Stimulated activated CD8-positive, alpha-beta memory T cell treated with anti-CD3 and anti-CD28 coated beads, Interleukin-15, amount 100 ng/mL, for 4 hours (primary cell): ENCODE results near the gene ARHGEF2.
"Not testable (repeated sequence)": the region's sequence is repeated elsewhere in the genome, so short reads cannot be mapped to it uniquely, and the experiment has no call there.

ENCODE experiments used
- DNase-seq, 2 donors: peaks; one replicate each; pipeline ENCODE4 v3.0.0-alpha.2; 2020; ENCODE audit warnings: low read depth in 2 of 2

ARHGEF2 gene

GRCh38 chr1:155944444-155944799 is 33.9 kb downstream of the ARHGEF2 start:
- no peak for DNase-seq

- no peak for DNase-seq
Observed at GRCh38 chr1:155942578-155943141, 35.7 kb downstream of the ARHGEF2 start.

GRCh38 chr1:155941845-155942531 is 36.4 kb downstream of the ARHGEF2 start:
- no peak for DNase-seq

DNA sequence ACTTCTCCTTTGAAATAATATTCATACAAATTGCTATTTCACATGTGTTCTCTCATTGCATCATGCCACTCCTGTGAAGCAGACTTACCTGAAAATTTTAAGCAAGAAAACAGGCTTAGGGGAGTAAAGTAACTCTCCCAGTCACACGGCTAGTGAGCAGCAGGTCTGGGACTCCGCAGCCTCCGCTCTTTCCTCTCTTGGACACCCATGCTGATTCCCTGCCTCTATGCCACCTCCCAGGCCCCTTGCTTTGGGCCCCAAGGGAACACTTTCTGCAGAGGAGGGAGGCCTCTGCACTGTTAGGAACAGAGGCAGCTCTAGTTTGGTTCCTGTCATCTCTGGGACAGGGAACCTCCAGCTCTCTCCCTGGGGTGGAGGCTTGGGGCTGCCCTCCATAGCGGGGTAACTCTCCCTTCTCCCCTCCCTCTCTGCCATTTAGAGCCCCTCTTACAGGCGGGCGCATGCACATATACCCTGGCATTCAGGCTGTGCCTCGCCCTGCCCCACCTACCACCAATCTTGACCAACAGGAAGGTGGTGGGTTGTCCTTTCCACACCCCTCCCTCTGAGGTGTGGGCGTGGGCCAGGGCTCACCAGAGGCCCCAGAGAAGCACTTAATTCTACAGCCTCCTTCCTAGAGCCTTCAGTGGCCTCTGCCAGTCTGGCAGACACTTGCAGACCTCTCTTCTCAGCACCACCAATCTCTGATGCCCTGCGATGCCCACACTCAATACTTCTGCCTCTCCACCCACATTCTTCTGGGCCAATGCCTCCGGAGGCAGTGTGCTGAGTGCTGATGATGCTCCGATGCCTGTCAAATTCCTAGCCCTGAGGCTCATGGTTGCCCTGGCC is 37.1 kb downstream of the ARHGEF2 start, which contains the start of gene RXFP4:
Gene RXFP4, plus strand, starts transcription at position 646 of the 852 bp plus-strand sequence. Its CDS starts 72 bp downstream, at position 718.
- DNase-seq, result no peak

GRCh38 chr1:155940482-155940992 is 37.8 kb downstream of the ARHGEF2 start:
- DNase-seq, result no peak

- no peak for DNase-seq
Observed at GRCh38 chr1:155938220-155938627, 40.1 kb downstream of the ARHGEF2 start.

GRCh38 chr1:155934936-155935590 is 43.3 kb downstream of the ARHGEF2 start:
- no peak for DNase-seq

GRCh38 chr1:155934097-155934935 is 44.0 kb downstream of the ARHGEF2 start, which contains the start of gene KHDC4:
Gene KHDC4, minus strand, starts transcription at chr1:155934413. Its CDS starts 40 bp downstream, at chr1:155934373.
- peak; percentile 86 to 87 for DNase-seq

DNA sequence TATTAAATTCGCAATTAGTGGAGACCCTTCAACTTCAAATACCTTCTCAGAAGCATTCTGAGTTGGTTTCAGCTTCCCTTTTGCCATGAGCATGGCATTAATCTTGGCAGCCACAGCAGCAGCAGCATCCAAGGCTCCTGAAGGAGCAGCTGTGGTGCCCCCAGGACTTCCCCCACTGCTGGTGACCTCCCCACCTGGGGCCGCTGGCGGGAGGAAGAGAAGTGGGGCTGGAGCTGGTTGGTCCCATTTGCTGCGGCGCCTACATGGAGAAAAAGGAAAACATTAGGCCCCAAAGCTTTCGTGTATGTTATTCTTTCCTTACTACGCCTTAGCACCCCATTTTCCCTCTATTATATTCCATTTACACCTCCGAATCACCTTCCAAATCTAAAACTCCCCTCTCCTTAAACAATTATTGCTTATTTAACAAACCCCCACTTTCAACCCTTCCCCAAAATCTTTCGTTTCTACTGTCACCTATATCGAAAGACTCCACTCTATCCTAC is 44.7 kb downstream of the ARHGEF2 start:
- DNase-seq, result no peak

DNA sequence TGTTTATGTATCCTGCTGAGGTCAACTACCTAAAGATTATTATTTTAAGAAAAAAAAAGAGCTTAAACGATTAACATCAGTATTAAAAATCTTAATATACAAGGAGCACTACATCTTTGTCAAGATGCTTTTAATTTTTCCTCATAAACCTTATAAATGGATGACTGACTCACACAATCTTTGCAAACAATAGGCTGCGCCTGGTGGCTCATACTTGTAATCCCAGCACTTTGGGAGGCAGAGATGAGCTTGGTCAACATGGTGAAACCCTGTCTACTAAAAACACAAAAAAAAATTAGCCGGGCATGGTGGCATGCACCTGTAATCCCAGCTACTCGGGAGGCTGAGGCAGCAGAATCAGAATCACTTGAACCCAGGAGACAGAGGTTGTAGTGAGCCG is 45.9 kb downstream of the ARHGEF2 start:
- DNase-seq, result no peak

DNA sequence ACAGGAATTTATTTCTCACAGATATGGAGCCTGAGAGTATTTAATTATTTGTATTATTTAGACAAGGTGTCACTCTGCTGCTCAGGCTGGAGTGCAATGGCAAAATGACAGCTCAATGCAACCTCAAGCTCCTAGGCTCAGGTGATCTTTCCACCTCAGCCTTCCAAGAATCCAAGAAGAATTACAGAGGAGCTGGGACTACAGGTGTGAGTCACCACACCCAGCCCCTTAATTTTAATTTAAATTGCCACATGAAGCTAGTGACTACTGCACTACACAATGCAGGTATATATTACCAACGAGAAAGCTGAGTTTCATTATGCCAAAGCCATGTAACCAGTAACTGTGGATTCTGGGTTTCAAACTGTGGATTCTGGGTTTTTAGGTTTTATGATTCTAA is 46.3 kb downstream of the ARHGEF2 start:
- no peak for DNase-seq

- no peak for DNase-seq
Observed at GRCh38 chr1:155931332-155932038, 46.9 kb downstream of the ARHGEF2 start.

- DNase-seq, result not testable (repeated sequence)
Observed at GRCh38 chr1:155930725-155931124, 47.6 kb downstream of the ARHGEF2 start.

GRCh38 chr1:155929057-155929456 is 49.3 kb downstream of the ARHGEF2 start:
- no peak for DNase-seq

DNA sequence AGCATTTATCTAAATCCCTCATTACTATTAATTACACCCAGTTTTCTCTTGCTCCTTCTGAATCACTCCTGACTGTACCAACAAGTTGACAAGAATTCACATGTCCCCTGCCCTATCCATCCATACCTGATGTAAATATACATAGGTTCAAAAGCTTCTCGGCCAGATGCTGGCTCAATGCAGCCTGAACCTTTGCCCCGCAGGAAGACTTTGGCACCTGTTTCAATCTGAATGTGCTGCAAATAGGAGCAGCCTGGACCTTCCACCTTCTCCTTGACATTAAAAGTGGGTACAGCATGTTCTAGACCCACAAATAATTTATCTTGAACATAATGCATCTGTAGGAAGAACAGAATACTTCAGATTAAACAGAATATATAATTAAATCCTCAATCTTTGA is 52.8 kb downstream of the ARHGEF2 start:
- no peak for DNase-seq

DNA sequence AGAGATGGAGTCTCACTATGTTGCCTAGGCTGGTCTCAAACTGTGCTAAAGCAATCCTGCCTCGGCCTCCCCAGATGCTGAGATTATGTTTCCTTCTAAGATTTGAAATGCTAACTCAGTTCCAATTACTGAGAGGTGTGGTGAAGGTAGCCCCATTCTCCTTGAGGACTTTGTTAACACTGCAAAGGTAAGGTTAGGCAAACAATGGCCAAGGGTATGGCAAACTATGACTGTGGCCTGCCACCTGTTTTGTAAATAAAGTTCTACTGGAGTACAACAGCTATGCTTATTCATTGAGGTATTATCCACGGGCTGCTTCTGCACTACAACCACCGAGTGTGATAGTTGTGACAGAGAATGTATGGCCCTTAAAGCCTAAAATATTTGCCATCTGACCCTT is 57.6 kb downstream of the ARHGEF2 start:
- DNase-seq, result no peak

DNA sequence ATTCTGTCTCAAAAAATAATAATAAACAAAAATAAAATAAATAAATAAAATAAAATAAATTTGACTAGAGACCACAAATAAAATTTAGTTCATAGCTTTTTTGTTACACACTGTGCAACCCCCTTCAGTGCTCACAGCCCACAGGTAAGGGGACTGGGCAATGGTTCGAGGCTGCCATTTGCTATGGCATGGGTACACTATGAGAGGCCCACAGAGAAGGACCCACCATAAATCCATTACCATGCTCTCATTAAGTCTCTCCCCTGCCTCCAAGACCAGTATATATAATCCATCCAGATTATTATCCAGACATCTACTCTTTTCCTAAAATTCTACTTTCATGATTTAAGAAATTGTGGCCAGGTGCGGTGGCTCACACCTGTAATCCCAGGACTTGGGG is 58.5 kb downstream of the ARHGEF2 start:
- no peak for DNase-seq

DNA sequence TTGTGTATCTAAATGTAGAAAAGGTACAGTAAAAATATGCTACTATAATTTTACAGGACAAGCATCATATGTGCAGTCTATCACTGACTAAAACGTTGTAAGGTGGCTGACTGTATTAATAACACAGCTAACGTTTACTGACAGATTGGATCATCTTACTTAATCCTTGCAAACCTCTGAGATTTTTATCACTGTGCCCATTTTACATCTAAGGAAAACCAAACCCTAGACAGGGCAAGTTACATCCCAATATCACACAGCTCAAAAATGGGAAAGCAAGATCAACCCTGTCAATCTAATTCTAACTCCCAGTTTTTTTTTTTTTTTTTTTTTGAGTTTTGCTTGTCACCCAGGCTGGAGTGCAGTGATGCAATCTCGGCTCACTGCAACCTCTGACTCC is 59.7 kb downstream of the ARHGEF2 start:
- DNase-seq, result no peak

- no peak for DNase-seq
Observed at GRCh38 chr1:155913969-155914757, 64.2 kb downstream of the ARHGEF2 start.
